HK-2 (cell line): ENCODE measurements around the gene CACNA1F.

Experiments used
- DNase-seq: peaks from one replicate; pipeline ENCODE4 v3.0.0-alpha.2; 2018; ENCODE audit not compliant: unreplicated experiment

Gene CACNA1F

GRCh38 chrX:49257846-49258748 is 25.0 kb upstream of the CACNA1F start:
- no peak for DNase-seq

GRCh38 chrX:49257074-49257790 is 24.1 kb upstream of the CACNA1F start:
- DNase-seq = no peak

GRCh38 chrX:49256268-49256995 is 23.3 kb upstream of the CACNA1F start:
- DNase-seq = no peak

GRCh38 chrX:49254639-49255038 is 21.5 kb upstream of the CACNA1F start:
- no peak for DNase-seq

DNA sequence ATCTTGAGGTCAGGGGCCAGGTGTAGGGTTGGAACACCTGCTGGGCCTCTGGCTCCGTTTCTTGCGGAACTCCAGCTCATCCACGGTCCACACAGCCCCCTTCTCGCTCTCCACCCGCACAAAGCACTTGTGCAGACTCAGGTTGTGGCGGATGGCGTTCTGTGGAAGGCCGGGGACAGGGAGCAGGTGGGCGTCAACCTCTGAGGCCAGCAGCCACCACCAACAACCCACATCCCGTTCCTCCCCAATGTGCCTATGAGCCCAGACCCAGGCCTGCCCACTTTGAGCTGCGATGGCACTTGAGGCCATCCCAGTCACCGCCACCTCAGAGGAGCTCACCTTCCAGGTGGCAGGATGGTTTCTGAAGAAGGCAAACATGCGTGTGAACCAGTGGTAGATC is 18.2 kb upstream of the CACNA1F start:
- no peak for DNase-seq

DNA sequence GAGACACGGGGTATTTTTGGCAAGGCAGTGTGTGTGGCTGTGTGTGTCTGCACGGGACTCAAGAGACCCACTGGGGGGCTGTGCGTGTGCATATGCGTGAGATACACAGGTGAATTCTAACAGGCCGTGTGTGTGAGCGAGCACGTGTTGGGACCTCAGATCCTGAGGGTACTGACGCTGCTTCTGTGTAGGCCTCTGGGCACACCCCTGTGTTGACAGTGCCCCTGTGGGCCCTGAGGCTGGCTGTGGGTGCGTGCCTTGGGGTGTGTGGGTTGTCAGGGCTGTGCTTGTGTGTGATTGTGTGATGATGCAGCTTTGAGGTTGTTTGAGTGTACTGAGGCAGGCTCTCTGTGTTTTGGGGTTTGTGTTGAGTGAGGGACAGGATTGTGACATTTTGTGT is 17.4 kb upstream of the CACNA1F start:
- no peak for DNase-seq

GRCh38 chrX:49250066-49250465 is 16.9 kb upstream of the CACNA1F start:
- DNase-seq = no peak

GRCh38 chrX:49249616-49250015 is 16.5 kb upstream of the CACNA1F start:
- DNase-seq = no peak

DNA sequence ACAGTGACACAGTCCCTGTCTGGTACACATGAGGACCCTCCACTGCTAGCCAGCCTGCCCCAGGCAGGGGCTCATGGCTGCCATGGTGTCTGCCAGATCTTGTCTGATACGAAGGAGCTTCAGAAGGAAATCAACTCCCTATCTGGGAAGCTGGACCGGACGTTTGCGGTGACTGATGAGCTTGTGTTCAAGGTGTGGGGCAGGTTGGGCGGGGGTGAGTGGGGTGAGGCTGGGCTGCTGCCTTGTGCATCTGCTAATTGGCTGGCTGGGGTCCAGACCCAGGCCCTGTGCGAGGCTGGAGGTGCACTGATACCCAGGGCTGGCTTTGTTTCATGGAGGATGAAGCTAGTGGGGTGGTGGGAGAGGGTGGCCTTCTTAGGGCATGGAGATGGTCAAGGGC is 15.9 kb upstream of the CACNA1F start:
- DNase-seq = no peak

GRCh38 chrX:49247916-49248811 is 15.0 kb upstream of the CACNA1F start:
- DNase-seq = no peak

- DNase-seq = no peak
Observed at GRCh38 chrX:49247346-49247745, 14.2 kb upstream of the CACNA1F start.

- no peak for DNase-seq
Observed at GRCh38 chrX:49246541-49246940, 13.4 kb upstream of the CACNA1F start.

DNA sequence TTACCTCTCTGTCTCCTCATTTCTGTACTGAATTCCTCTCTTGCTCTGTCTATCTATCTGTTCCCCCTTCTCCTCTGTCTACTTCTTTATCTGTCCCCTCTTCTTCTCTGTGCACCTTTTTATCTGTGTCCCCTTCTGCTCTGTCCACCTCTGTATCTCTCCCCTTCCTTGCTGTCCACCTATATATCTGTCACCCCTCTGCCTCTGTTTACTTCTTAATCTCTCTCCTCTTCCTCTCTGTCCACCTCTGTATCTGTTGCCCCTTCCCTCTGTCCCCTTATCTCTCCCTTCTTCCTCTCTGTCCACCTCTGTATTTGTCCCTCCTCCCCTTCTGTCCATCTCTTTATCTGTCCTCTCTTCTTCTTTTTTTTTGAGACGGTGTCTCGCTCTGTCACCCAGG is 11.1 kb upstream of the CACNA1F start:
- DNase-seq = no peak

- no peak for DNase-seq
Observed at GRCh38 chrX:49243166-49243565, 10.0 kb upstream of the CACNA1F start.

- no peak for DNase-seq
Observed at GRCh38 chrX:49242545-49243066, 9.5 kb upstream of the CACNA1F start.

GRCh38 chrX:49238735-49239134 is 5.6 kb upstream of the CACNA1F start:
- DNase-seq = no peak

- no peak for DNase-seq
Observed at GRCh38 chrX:49237060-49237459, 3.9 kb upstream of the CACNA1F start.

DNA sequence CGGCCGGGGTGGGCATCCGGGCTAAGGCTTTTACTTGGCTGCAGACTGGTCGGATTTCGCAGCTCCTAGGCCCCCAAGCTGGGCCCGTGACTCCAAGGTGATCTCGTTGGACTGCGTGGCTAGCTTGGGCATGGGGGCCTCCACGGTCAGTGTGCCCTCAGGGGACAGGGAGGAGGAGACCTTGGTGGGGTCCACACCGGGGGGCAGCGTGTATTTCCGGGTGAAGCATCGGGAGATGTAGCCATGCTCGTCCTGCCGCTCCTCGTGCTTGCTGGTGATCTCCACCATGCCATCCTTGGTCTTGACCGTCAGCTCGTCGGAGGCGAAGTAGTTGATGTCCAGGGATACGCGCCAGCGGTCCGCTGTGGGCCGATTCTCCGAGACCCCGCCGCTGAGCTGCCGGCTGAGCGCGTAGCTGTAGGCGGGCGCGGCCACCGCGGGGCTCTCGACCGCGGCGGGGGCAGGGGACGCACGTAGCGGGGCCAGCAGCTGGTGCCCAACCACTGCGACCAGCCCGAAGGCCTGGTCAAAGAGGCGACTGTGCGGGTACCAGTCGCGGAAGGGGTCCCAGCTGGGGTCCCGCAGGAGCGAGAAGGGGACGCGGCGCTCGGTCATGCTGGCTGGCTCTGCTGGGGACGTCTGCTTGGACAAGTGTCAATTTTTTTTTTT is 881 bp upstream of the CACNA1F start:
- DNase-seq = no peak

- no peak for DNase-seq
Observed at GRCh38 chrX:49232525-49232924, 615 bp downstream of the CACNA1F start.

DNA sequence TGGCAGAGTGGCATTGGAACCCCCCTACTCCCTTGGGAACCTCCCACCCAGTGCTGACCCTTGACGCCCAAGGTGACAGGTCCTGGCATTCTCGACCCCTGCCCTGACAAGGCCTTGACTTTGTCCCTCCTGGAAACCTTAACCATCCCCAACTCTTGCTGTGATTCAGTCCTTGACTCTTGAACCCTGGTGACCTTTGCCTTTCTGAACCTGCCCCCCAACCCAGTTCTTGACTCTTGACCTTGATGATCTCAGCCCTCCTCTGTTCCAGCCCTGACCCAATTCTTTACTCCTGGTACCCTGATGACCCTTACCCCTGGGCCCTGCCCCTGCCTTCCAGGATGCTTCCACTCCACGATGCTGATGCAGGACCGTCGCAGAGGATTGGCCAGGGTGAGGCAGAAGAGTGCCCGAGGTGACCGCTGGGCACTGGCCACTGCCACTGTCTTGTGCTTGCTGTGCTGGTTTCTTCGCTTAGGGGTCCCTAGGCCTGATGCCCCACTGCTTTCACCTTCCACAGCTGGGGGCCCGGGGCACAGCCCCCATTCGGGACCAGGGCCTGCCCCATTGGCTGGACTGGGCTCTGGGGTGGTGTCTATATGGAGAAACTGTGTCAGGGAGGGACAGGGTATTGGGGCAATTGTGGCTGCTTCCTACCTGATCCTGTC is 1.7 kb downstream of the CACNA1F start:
- no peak for DNase-seq
